HG02938 (cell line): ENCODE results near the gene SNRK.

Source experiments
- ATAC-seq: cut with Tn5 transposase; IDR thresholded peaks from one replicate; pipeline ENCODE4 v1.9.1; 2021; ENCODE audit warnings: mild to moderate bottlenecking, moderate library complexity; ENCODE audit not compliant: unreplicated experiment

The SNRK gene

GRCh38 chr3:43286115-43286840, at the start of gene SNRK:
SNRK (plus strand) TSS chr3:43286540; CDS start chr3:43303204, 16,664 bp downstream.
- peak; percentile 65 for ATAC-seq

GRCh38 chr3:43238801-43239200, 47.5 kb upstream of the SNRK start:
- no peak for ATAC-seq

- no peak for ATAC-seq
Measured at GRCh38 chr3:43239755-43240154, 46.6 kb upstream of the SNRK start.

- ATAC-seq, result no peak
Measured at GRCh38 chr3:43243590-43244587, 42.5 kb upstream of the SNRK start.

- ATAC-seq, result no peak
Measured at GRCh38 chr3:43244694-43245093, 41.6 kb upstream of the SNRK start.

- no peak for ATAC-seq
Measured at GRCh38 chr3:43246976-43247375, 39.4 kb upstream of the SNRK start.

GRCh38 chr3:43247561-43248184, 38.7 kb upstream of the SNRK start:
- no peak for ATAC-seq

GRCh38 chr3:43248185-43248583, 38.2 kb upstream of the SNRK start:
- no peak for ATAC-seq

GRCh38 chr3:43248973-43249372, 37.4 kb upstream of the SNRK start:
- ATAC-seq, result no peak

GRCh38 chr3:43249405-43249804, 36.9 kb upstream of the SNRK start:
- ATAC-seq, result peak; percentile 68

- no peak for ATAC-seq
Measured at GRCh38 chr3:43253294-43253693, 33.0 kb upstream of the SNRK start.

- ATAC-seq, result no peak
Measured at GRCh38 chr3:43254125-43254524, 32.2 kb upstream of the SNRK start.

- no peak for ATAC-seq
Measured at GRCh38 chr3:43255662-43256061, 30.7 kb upstream of the SNRK start.

- ATAC-seq, result no peak
Measured at GRCh38 chr3:43256714-43257461, 29.5 kb upstream of the SNRK start.

GRCh38 chr3:43257850-43258249, 28.5 kb upstream of the SNRK start:
- no peak for ATAC-seq

GRCh38 chr3:43259626-43260025, 26.7 kb upstream of the SNRK start:
- ATAC-seq, result no peak

- ATAC-seq, result no peak
Measured at GRCh38 chr3:43260412-43260811, 25.9 kb upstream of the SNRK start.

GRCh38 chr3:43262194-43262593, 24.1 kb upstream of the SNRK start:
- no peak for ATAC-seq

- no peak for ATAC-seq
Measured at GRCh38 chr3:43266451-43266850, 19.9 kb upstream of the SNRK start.

- ATAC-seq, result no peak
Measured at GRCh38 chr3:43266995-43267394, 19.3 kb upstream of the SNRK start.

- ATAC-seq, result no peak
Measured at GRCh38 chr3:43268636-43269035, 17.7 kb upstream of the SNRK start.
